HAP-1 (cell line): ENCODE data around the gene GTF3C4.

Experiments
- DNase-seq, 2 experiments: peaks; one replicate each; pipeline ENCODE4 v3.0.0-alpha.2; 2016 to 2020; ENCODE audit warnings: low spot score in 2 of 2
- H3K27me3 ChIP-seq: fragments of 250-450 bp; sonication (Bioruptor Pico); 2 replicates; pipeline ENCODE4 v1.5.1; 2020; ENCODE audit warnings: low read depth, mild to moderate bottlenecking, moderate library complexity
- H3K36me3 ChIP-seq: fragments of 250-450 bp; sonication (Bioruptor Pico); replicated peaks from 2 replicates; pipeline ENCODE4 v1.5.1; 2020; ENCODE audit warnings: mild to moderate bottlenecking
- H3K4me1 ChIP-seq: fragments of 250-450 bp; sonication (Bioruptor Pico); 2 replicates; pipeline ENCODE4 v1.5.1; 2020; ENCODE audit warnings: mild to moderate bottlenecking
- H3K4me3 ChIP-seq: fragments of 250-450 bp; sonication (Bioruptor Pico); 2 replicates; pipeline ENCODE4 v1.5.1; 2020; ENCODE audit warnings: mild to moderate bottlenecking, moderate library complexity
- H3K9me3 ChIP-seq: fragments of 250-450 bp; sonication (Bioruptor Pico); 2 replicates; pipeline ENCODE4 v1.5.1; 2020; ENCODE audit warnings: mild to moderate bottlenecking, moderate library complexity
- in situ Hi-C: fragments of 300-500 bp; cut with MboI; formaldehyde crosslinking; loops from 3 replicates; pipeline ENCODE4 v1.14.3; 2020; ENCODE audit warnings: low sequenced_read_pairs, inconsistent platforms, mixed read lengths

The GTF3C4 gene

GRCh38 chr9:132670457-132671391 lies at the start of gene GTF3C4:
GTF3C4 (plus strand) TSS chr9:132670464; CDS start chr9:132670599, 135 bp downstream.
- no peaks in the 10 kb centered on the region for H3K27me3 ChIP-seq
- no peaks in the 10 kb centered on the region for H3K9me3 ChIP-seq
- peak; percentile 55 to 79 for DNase-seq
- H3K36me3 ChIP-seq, result peaks cover 33% of the 10 kb centered on the region
- peak within 1 kb of the TSS; percentile 68 for H3K4me3 ChIP-seq
- H3K4me1 ChIP-seq, result peaks cover 15% of the 10 kb centered on the region
- in situ Hi-C loops, result no loop called here

GRCh38 chr9:132622159-132622558 lies 48.1 kb upstream of the GTF3C4 start:
- Histone ChIP-seq H3K27me3 (no peaks in the 10 kb centered on the region), H3K4me3 (no peak overlapping the region), H3K9me3 (no peaks in the 10 kb centered on the region), H3K36me3 (peaks cover 39% of the 10 kb centered on the region), H3K4me1 (no peaks in the 10 kb centered on the region)
- DNase-seq, result no peak
- in situ Hi-C loops, result no loop called here

- Histone ChIP-seq H3K4me1 (no peaks in the 10 kb centered on the region), H3K4me3 (no peak overlapping the region), H3K9me3 (no peaks in the 10 kb centered on the region), H3K36me3 (peaks cover 47% of the 10 kb centered on the region), H3K27me3 (no peaks in the 10 kb centered on the region)
- in situ Hi-C loops, result no loop called here
- DNase-seq, result no peak
Measured at GRCh38 chr9:132626285-132626684, 44.0 kb upstream of the GTF3C4 start.

DNA sequence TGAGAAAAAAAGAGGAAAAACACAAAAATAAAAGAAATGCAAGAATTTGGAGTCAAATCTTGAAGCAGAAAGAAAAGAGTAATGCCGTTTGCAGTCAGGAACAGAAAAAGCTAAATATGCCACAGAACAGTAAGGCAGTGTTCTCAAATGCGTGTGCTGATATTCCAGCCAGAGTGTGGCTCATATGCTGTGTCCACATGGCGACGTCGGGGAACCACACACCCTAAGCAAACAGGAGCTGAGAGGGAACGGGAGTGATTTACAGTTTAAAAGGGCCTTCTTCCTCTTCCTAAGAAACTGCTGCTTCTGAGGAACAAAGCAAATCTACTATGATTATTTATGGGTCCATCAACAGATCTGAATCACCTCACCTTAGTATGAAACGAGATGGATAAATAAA lies 43.2 kb upstream of the GTF3C4 start:
- DNase-seq, result no peak
- Histone ChIP-seq H3K9me3 (no peaks in the 10 kb centered on the region), H3K4me1 (no peaks in the 10 kb centered on the region), H3K36me3 (peaks cover 52% of the 10 kb centered on the region), H3K4me3 (no peak overlapping the region), H3K27me3 (no peaks in the 10 kb centered on the region)
- in situ Hi-C loops, result no loop called here

DNA sequence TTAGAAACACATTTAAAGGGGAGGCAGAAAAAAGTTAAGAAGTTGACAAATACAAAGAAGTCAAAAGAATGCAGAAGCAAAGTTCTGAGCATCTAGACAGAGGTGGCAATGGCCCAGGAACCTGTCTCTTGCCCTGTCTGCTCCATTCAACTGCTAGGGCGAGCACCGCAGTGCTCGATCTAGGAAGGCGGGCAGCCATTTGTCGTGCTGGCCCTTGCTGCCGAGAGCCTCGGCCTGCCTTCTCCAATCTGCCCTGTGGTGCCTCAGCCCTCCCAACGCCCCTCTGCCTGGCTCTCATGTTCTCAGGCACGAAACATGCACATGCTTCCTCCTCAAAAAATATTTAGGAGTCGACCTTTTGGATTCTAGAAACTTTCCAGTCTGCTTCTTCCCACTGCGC lies 42.7 kb upstream of the GTF3C4 start:
- no peaks in the 10 kb centered on the region for H3K9me3 ChIP-seq
- H3K4me3 ChIP-seq, result no peak overlapping the region
- DNase-seq, result no peak
- no peaks in the 10 kb centered on the region for H3K4me1 ChIP-seq
- in situ Hi-C loops, result no loop called here
- H3K36me3 ChIP-seq, result peaks cover 49% of the 10 kb centered on the region
- H3K27me3 ChIP-seq, result no peaks in the 10 kb centered on the region

- H3K9me3 ChIP-seq, result no peaks in the 10 kb centered on the region
- no peak for DNase-seq
- no peaks in the 10 kb centered on the region for H3K4me1 ChIP-seq
- H3K27me3 ChIP-seq, result no peaks in the 10 kb centered on the region
- H3K36me3 ChIP-seq, result peaks cover 46% of the 10 kb centered on the region
- no peak overlapping the region for H3K4me3 ChIP-seq
- in situ Hi-C loops, result no loop called here
Measured at GRCh38 chr9:132628746-132629145, 41.5 kb upstream of the GTF3C4 start.

- Histone ChIP-seq H3K36me3 (peaks cover 46% of the 10 kb centered on the region), H3K9me3 (no peaks in the 10 kb centered on the region), H3K4me1 (no peaks in the 10 kb centered on the region), H3K4me3 (no peak overlapping the region), H3K27me3 (no peaks in the 10 kb centered on the region)
- in situ Hi-C loops, result no loop called here
- DNase-seq, result no peak
Measured at GRCh38 chr9:132630116-132630515, 40.1 kb upstream of the GTF3C4 start.

- Histone ChIP-seq H3K4me3 (no peak overlapping the region), H3K4me1 (no peaks in the 10 kb centered on the region), H3K36me3 (peaks cover 42% of the 10 kb centered on the region), H3K9me3 (no peaks in the 10 kb centered on the region), H3K27me3 (no peaks in the 10 kb centered on the region)
- in situ Hi-C loops, result no loop called here
- DNase-seq, result no peak
Measured at GRCh38 chr9:132630811-132631210, 39.5 kb upstream of the GTF3C4 start.

DNA sequence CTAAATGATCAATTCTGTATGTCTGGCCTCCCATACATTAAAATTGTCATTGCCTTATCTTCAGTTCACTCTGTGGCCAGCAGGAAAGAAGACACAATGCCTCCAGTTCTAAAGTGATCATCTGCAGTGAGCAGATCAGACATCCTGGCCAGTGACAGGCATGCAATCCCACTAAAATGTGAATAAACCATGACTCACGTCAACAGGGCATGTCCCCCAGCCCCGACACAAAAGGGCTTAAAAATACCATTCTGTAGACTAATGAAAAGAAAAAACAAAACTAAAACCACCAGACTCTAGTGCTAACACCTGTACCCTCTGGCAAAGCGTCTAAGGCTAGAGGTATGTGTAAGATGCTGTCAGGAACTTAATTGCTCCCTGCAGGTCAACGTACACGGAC lies 39.0 kb upstream of the GTF3C4 start:
- in situ Hi-C loops, result no loop called here
- Histone ChIP-seq H3K36me3 (peaks cover 45% of the 10 kb centered on the region), H3K9me3 (no peaks in the 10 kb centered on the region), H3K4me3 (no peak overlapping the region), H3K4me1 (no peaks in the 10 kb centered on the region), H3K27me3 (no peaks in the 10 kb centered on the region)
- no peak for DNase-seq

DNA sequence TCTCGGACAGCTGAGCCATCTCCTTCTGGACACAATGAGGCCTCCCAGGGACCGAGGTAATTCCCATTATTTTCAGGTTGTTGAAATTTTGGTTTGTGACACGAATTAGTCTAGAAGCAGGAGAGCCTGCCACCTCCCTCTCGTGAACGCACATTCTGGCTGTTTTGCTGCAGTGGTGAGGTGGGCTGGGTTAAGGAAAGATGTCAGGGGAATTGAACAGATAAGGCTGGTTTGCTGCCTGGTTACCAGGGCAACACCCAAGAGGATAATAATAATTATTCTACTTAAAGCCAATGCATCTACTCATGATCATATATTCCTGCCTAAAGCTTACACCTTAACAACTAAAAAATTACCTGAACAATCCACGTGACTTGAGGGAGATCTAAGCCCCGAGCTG lies 38.6 kb upstream of the GTF3C4 start:
- DNase-seq, result no peak
- H3K4me1 ChIP-seq, result no peaks in the 10 kb centered on the region
- H3K36me3 ChIP-seq, result peaks cover 46% of the 10 kb centered on the region
- no peaks in the 10 kb centered on the region for H3K9me3 ChIP-seq
- H3K27me3 ChIP-seq, result no peaks in the 10 kb centered on the region
- in situ Hi-C loops, result no loop called here
- H3K4me3 ChIP-seq, result no peak overlapping the region

DNA sequence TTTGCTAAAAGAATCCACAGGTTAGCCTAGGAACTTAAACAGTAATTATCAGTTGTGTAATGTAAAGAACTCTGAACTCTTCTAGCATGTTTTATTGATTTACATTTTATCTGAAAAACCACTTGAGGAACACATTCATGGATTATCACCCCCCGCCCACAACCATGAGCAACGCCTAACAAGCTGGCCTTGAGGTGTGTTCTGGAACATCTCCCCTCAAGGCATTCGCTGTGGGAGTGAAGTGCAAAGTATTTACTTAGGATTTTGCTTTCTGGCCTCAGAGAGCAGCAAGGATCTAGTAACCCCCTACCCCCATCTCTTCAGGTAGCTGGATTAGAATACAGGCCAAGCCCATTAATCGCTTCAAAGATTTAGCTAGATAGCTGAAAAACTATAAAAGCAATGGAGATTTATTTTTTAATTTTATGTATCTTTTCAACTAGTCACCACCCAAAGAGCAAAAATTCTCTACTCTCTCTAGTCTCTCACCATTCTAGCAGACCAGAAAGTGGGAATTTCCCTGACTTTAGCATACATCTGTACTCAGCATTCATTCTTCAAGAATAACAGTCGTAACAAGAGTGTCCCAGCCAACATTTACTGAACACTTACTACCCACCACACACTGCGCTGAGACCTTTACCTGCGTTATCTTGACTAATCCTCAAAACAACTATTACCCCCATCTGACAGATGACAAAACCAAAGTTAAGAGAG lies 37.7 kb upstream of the GTF3C4 start:
- Histone ChIP-seq H3K36me3 (peaks cover 55% of the 10 kb centered on the region), H3K4me1 (no peaks in the 10 kb centered on the region), H3K4me3 (no peak overlapping the region), H3K27me3 (no peaks in the 10 kb centered on the region), H3K9me3 (no peaks in the 10 kb centered on the region)
- in situ Hi-C loops, result no loop called here
- no peak for DNase-seq

DNA sequence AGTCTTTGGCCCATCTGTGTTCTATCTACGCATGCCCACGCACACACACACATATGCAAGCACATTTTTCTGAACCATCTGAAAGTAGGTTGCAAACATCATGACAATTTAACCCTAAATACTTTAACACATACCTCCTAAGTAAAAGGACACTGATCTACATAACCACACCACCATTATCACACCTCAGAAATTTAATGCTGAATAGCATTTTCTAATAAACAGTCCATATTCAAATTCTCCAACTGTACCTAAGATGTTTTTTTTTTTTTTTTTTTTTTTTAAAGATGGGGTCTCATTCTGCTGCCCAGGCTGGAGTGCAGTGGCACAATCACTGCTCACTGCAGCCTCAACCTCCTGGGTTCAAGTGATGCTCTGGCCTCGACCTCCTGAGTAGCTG lies 35.9 kb upstream of the GTF3C4 start:
- H3K4me3 ChIP-seq, result no peak overlapping the region
- no peak for DNase-seq
- no peaks in the 10 kb centered on the region for H3K9me3 ChIP-seq
- H3K4me1 ChIP-seq, result no peaks in the 10 kb centered on the region
- H3K27me3 ChIP-seq, result no peaks in the 10 kb centered on the region
- peaks cover 50% of the 10 kb centered on the region for H3K36me3 ChIP-seq
- in situ Hi-C loops, result no loop called here

DNA sequence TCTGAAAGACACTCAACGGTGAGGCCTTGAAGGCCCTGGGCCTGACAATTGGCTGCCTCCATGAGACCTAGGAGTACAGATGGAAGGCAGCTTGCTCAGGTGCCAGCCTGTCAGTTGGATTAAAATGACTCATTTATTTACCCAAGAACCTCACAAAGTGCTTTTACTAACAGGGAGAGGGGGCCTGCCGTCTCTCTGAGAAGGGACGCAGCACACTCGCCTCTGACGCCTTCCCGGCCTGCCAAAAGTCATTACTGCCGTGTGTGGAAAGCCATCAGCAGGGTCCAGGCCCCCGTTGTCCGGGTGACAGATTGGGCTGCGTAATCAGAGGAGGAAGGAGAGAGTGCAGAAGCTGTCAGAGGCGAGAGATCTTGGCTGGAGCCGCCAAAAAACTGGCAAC lies 32.9 kb upstream of the GTF3C4 start:
- Histone ChIP-seq H3K9me3 (no peaks in the 10 kb centered on the region), H3K4me1 (no peaks in the 10 kb centered on the region), H3K4me3 (no peak overlapping the region), H3K36me3 (peaks cover 55% of the 10 kb centered on the region), H3K27me3 (no peaks in the 10 kb centered on the region)
- DNase-seq, result no peak
- in situ Hi-C loops, result no loop called here

DNA sequence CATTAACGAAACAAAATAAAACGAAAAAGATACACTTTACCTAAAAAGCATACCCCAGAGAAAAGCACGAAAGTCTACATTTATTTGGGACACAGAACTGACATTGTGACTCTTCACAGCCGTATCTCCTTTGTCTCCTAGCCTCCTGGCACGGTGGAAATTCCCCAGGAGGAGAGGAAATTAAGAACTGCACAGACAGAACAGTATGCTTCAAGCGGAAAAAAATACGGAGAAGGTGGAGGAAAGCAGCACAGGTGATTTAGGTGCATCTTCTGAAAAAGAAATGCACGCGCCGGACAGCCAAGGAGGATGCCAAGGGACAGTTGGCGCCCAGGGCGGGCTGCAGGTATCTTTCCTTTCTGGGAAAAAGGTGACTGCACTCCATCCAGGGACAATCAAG lies 32.5 kb upstream of the GTF3C4 start:
- in situ Hi-C loops, result no loop called here
- H3K4me3 ChIP-seq, result no peak overlapping the region
- H3K27me3 ChIP-seq, result no peaks in the 10 kb centered on the region
- peaks cover 55% of the 10 kb centered on the region for H3K36me3 ChIP-seq
- no peaks in the 10 kb centered on the region for H3K9me3 ChIP-seq
- no peaks in the 10 kb centered on the region for H3K4me1 ChIP-seq
- DNase-seq, result no peak
